ENCODE data around the gene OR5M10.

OR5M10 gene

DNA sequence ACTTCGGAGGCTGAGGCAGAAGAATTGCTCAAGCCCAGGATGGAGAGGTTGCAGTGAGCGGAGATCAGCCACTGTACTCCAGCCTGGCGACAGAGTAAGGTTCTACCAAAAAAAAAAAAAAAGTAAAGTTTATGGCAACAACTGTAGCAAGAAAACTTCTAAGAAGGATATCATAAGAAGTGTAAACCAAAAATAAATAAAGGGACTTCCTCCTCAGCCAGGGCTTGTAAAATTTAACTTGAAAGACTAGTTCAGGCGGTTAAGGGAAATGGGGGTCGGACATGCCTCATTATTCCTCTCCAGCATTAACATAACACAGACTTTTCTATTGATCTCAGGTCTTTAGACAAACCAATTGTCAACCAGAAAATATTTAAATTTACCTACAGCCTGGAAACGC, 32.0 kb downstream of the OR5M10 start:
- no peak for DNase-seq
- H3K4me1 ChIP-seq: no peaks in the 10 kb centered on the region
- TF ChIP-seq, protein P1, sequence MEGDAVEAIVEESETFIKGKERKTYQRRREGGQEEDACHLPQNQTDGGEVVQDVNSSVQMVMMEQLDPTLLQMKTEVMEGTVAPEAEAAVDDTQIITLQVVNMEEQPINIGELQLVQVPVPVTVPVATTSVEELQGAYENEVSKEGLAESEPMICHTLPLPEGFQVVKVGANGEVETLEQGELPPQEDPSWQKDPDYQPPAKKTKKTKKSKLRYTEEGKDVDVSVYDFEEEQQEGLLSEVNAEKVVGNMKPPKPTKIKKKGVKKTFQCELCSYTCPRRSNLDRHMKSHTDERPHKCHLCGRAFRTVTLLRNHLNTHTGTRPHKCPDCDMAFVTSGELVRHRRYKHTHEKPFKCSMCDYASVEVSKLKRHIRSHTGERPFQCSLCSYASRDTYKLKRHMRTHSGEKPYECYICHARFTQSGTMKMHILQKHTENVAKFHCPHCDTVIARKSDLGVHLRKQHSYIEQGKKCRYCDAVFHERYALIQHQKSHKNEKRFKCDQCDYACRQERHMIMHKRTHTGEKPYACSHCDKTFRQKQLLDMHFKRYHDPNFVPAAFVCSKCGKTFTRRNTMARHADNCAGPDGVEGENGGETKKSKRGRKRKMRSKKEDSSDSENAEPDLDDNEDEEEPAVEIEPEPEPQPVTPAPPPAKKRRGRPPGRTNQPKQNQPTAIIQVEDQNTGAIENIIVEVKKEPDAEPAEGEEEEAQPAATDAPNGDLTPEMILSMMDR (IDR thresholded peaks at IDR 0.05): no peak
- H3K36me3 ChIP-seq: no peaks in the 10 kb centered on the region
- no peaks in the 10 kb centered on the region for H3K27me3 ChIP-seq
- no peak overlapping the region for H3K27ac ChIP-seq
- no peaks in the 10 kb centered on the region for H3K9me3 ChIP-seq
- intact Hi-C loops (cut with DNase I; ENCODE audit: low total_unique reads): no loop called here
- H3K4me3 ChIP-seq: no peak overlapping the region

DNA sequence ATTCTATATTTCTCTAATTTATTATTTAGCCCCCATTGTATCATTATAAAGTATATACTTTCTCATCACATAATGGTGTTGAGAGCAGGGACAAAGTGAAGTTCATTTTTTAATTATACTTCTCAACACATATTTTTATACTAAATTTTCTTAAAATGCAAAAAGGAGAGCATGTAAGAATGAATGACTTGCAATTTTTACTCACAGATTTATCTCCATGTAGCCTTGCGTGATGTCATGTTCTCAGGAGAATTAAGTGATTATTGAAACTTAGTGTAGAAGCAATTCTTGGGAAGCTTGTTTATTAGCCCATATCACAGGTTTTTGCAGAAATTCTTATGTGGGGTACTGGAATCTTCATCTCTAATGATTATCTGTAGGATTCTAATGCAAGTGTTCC, 33.8 kb downstream of the OR5M10 start:
- Histone ChIP-seq H3K9me3 (no peaks in the 10 kb centered on the region), H3K4me1 (no peaks in the 10 kb centered on the region)

DNA sequence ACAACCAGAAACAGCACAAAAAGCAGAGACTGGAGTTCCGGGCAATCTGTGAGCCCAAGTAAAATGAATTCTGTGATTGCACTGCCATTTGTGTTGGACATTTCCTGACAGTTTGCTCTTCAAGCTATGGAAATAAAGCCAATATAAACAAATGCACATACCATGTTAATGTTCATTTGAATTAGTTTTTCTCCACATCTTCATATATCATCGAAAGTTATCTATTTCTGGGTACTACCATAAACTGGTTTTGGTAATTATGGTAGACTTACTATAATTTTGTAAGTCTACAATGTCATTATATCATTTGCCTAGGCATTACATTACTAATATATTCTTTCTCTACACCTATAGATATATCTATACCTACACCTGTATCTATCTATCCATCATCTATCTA, 34.4 kb downstream of the OR5M10 start, which contains the start of gene OR5M11:
Gene OR5M11 (minus strand): TSS at position 101 of the 400 bp plus-strand sequence. CDS start 0 bp downstream, at position 101.
- Histone ChIP-seq H3K4me3 (no peak within 1 kb of the TSS), H3K4me1 (no peaks in the 10 kb centered on the region), H3K36me3 (no peaks in the 10 kb centered on the region), H3K27me3 (no peaks in the 10 kb centered on the region), H3K9me3 (no peaks in the 10 kb centered on the region), H3K27ac (no peak within 1 kb of the TSS)
- DNase-seq: no peak
- intact Hi-C loops (cut with DNase I; ENCODE audit: low total_unique reads): no loop called here
- TF ChIP-seq, protein P1 (IDR thresholded peaks at IDR 0.05): no peak

More for the DNA sequence above, 33.8 kb downstream of the OR5M10 start:
- TF ChIP-seq, protein P1 (IDR thresholded peaks at IDR 0.05): no peak
- no peak for DNase-seq
- Histone ChIP-seq H3K27me3 (no peaks in the 10 kb centered on the region), H3K36me3 (no peaks in the 10 kb centered on the region), H3K27ac (no peak overlapping the region), H3K4me3 (no peak overlapping the region)
- intact Hi-C loops (cut with DNase I; ENCODE audit: low total_unique reads): no loop called here

DNA sequence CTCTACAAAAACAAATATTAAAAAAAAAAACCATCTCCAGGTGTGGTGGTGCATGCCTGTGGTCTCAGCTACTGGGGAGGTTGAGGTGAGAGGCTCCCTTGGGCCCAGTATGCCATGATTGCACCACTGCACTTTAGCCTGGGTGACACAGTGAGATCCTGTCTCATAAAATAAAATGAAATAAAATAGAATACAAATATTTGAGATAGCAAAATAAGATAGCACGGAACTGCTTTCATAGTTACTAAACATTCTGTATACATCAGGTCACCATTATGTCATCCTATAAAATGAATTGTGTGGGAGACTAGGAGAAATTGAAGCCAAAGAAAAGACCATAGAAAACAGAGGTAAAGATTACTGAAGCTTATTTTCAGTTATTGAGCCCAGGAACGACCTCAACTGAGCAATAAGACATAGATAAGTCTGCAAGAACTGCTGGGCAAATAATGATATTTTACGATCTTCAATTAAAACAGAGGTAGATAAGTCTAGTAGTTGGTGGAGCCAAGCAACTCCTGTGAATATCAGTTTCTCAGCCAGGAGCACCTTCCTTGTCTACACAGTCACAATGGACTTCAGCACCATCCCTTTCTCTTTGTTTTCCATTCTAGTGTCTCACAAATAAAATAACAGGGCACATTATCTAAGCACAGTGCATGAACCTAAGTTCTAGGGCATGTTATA, 44.3 kb downstream of the OR5M10 start:
- intact Hi-C loops (cut with DNase I; ENCODE audit: low total_unique reads): no loop called here
- no peaks in the 10 kb centered on the region for H3K27me3 ChIP-seq
- no peak overlapping the region for H3K4me3 ChIP-seq
- TF ChIP-seq, protein P1 (IDR thresholded peaks at IDR 0.05): no peak
- no peaks in the 10 kb centered on the region for H3K9me3 ChIP-seq
- no peaks in the 10 kb centered on the region for H3K36me3 ChIP-seq
- no peak overlapping the region for H3K27ac ChIP-seq
- no peaks in the 10 kb centered on the region for H3K4me1 ChIP-seq
- no peak for DNase-seq

DNA sequence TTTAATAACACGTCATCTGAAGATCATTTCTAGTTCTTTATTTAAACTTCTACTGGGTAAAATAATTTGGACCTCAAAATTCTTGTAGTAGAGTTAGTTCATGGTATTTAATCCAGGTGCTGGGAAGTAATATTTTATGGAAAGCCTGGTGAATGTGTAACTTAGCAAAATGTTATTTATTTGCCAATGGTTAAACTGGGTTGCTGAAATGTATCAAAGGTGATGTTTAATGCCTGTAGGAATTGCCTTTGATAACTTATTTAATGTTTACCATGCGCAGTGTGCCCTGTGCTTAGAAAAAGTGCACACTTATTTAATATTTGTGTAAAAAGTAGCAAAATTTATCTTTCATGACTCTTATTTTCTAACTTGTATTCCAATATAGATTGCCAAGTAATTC, 45.7 kb downstream of the OR5M10 start:
- no peak for DNase-seq
- no peak overlapping the region for H3K4me3 ChIP-seq
- H3K27ac ChIP-seq: no peak overlapping the region
- intact Hi-C loops (cut with DNase I; ENCODE audit: low total_unique reads): no loop called here
- H3K9me3 ChIP-seq: no peaks in the 10 kb centered on the region
- no peaks in the 10 kb centered on the region for H3K27me3 ChIP-seq
- TF ChIP-seq, protein P1 (IDR thresholded peaks at IDR 0.05): no peak
- no peaks in the 10 kb centered on the region for H3K36me3 ChIP-seq
- no peaks in the 10 kb centered on the region for H3K4me1 ChIP-seq

All from tibial artery (tissue), 4 donors.